HCT116 (cell line): ENCODE results near the gene RFLNA. TPM values are rescaled to one million over a fixed set of nuclear protein-coding genes. Genes with fewer than 3 reads are reported as not detected.

Experiments used
- ATAC-seq: fragments of 200-7000 bp; cut with Tn5 transposase; 2 replicates; pipeline ENCODE4 v1.9.1; 2020; ENCODE audit warnings: mild to moderate bottlenecking, moderate library complexity
- BruUV-seq: library from RNA; stranded (reverse); fragments of 400-500 nt; replicated peaks from 2 replicates; lab custom pipeline; 2021; lab: Mats Ljungman, UMichigan
- CTCF ChIA-PET: fragments of 300-600 bp; sonication (Branson Sonifier 250); formaldehyde crosslinking; loops from one replicate; lab custom pipeline; 2021; ENCODE audit warnings: antibody characterized with exemption; lab: Charles Lee
- POLR2A ChIA-PET: fragments of 300-600, 350-600 bp; sonication (Branson Sonifier 250); formaldehyde crosslinking; loops from one replicate; lab custom pipeline; 2021; ENCODE audit warnings: antibody characterized with exemption; lab: Charles Lee
- RAD21 ChIA-PET, 2 experiments: fragments of 300-600 bp; sonication (Branson Sonifier 250); formaldehyde crosslinking; loops; one replicate each; lab custom pipeline; 2023; ENCODE audit warnings: low total read pairs in 2 of 2; ENCODE audit not compliant: uncharacterized antibody in 2 of 2, unreplicated experiment in 2 of 2, low non-redundant PET in 1 of 2; lab: Charles Lee
- DNase-seq: peaks from one replicate; pipeline ENCODE4 v3.0.0-alpha.2; 2010; ENCODE audit warnings: low read depth, low spot score
- H2AFZ ChIP-seq: fragments of 200-600 bp; shearing (Covaris generic), sonication (generic); 2 replicates; pipeline ENCODE4 v1.6.1; 2017; ENCODE audit warnings: low read depth, mixed run types, mixed read lengths, antibody characterized with exemption, low read length; ENCODE audit not compliant: poor library complexity, severe bottlenecking
- H3K27ac ChIP-seq: 2 replicates; pipeline ENCODE4 v1.5.1; 2012; ENCODE audit warnings: low read depth, low read length
- H3K27me3 ChIP-seq: fragments of 200-600 bp; sonication (generic); 2 replicates; pipeline ENCODE4 v1.6.1; 2016; ENCODE audit warnings: mixed run types, low read length, mixed read lengths; ENCODE audit not compliant: insufficient read depth
- H3K36me3 ChIP-seq, 2 experiments: fragments of 200-500 bp in 1 of 2; fragments of 200-600 bp in 1 of 2; sonication (Bioruptor generic) in 1 of 2; sonication (generic) in 1 of 2; 2 replicates each; pipeline versions ENCODE4 v1.5.1 to v1.6.1; 2014 to 2016; ENCODE audit warnings: low read length in 2 of 2, inconsistent platforms in 1 of 2, mixed read lengths in 1 of 2, mixed run types in 1 of 2; ENCODE audit not compliant: insufficient read depth in 2 of 2, control insufficient read depth in 1 of 2
- H3K4me1 ChIP-seq, 2 experiments: fragments of 200-600 bp in 1 of 2; sonication (generic) in 1 of 2; 2 replicates each; pipeline versions ENCODE4 v1.5.1 to v1.6.1; 2012 to 2017; ENCODE audit warnings: low read length in 2 of 2, inconsistent platforms in 1 of 2, mild to moderate bottlenecking in 1 of 2, mixed read lengths in 1 of 2, mixed run types in 1 of 2, moderate library complexity in 1 of 2; ENCODE audit not compliant: insufficient read depth in 2 of 2, control insufficient read depth in 1 of 2
- H3K4me2 ChIP-seq: fragments of 200-600 bp; sonication (generic); 2 replicates; pipeline ENCODE4 v1.6.1; 2017; ENCODE audit warnings: mixed run types, low read length, mixed read lengths
- H3K4me3 ChIP-seq, 2 experiments: fragments of 200-600 bp in 1 of 2; sonication (generic) in 1 of 2; replicated peaks in 1 of 2; 2 replicates each; pipeline ENCODE4 v1.5.1; 2011 to 2016; ENCODE audit warnings: low read length in 2 of 2, control low read depth in 1 of 2, low read depth in 1 of 2, mild to moderate bottlenecking in 1 of 2, mixed read lengths in 1 of 2, mixed run types in 1 of 2
- H3K79me2 ChIP-seq: fragments of 200-600 bp; sonication (generic); 2 replicates; pipeline ENCODE4 v1.6.1; 2017; ENCODE audit warnings: mild to moderate bottlenecking, mixed run types, low read length, moderate library complexity, mixed read lengths; ENCODE audit not compliant: insufficient read depth
- H3K9ac ChIP-seq: fragments of 200-600 bp; sonication (generic); 2 replicates; pipeline ENCODE4 v1.6.1; 2016; ENCODE audit warnings: low read length, mixed read lengths
- H3K9me2 ChIP-seq: fragments of 200-600 bp; sonication (generic), shearing (Covaris generic); 2 replicates; pipeline ENCODE4 v1.6.1; 2017; ENCODE audit warnings: mixed run types, mild to moderate bottlenecking, moderate library complexity; ENCODE audit not compliant: insufficient read depth
- H3K9me3 ChIP-seq, 2 experiments: fragments of 200-500 bp in 1 of 2; fragments of 200-600 bp in 1 of 2; sonication (Bioruptor generic) in 1 of 2; sonication (generic) in 1 of 2; 2 replicates each; pipeline ENCODE4 v1.6.1; 2014 to 2017; ENCODE audit warnings: low read length in 2 of 2, mixed read lengths in 2 of 2, inconsistent platforms in 1 of 2, low read depth in 1 of 2, mild to moderate bottlenecking in 1 of 2, mixed run types in 1 of 2, moderate library complexity in 1 of 2; ENCODE audit not compliant: control insufficient read depth in 1 of 2, insufficient read depth in 1 of 2
- H4K20me1 ChIP-seq: fragments of 200-600 bp; sonication (generic), shearing (Covaris generic); 2 replicates; pipeline ENCODE4 v1.6.1; 2017; ENCODE audit warnings: mixed run types, mild to moderate bottlenecking, moderate library complexity; ENCODE audit not compliant: insufficient read depth
- ATF3 ChIP-seq: IDR thresholded peaks from 2 replicates; pipeline ENCODE4 v1.6.1; 2012
- CEBPB ChIP-seq: IDR thresholded peaks from 2 replicates; pipeline ENCODE4 v1.6.1; 2012; ENCODE audit warnings: low read depth
- FOSL1 ChIP-seq: IDR thresholded peaks from 2 replicates; pipeline ENCODE4 v1.6.1; 2012; ENCODE audit warnings: low read depth
- POLR2AphosphoS5 ChIP-seq: IDR thresholded peaks from 2 replicates; pipeline ENCODE4 v1.6.1; 2011; ENCODE audit warnings: mild to moderate bottlenecking, low read depth, low read length, moderate library complexity
- RAD21 ChIP-seq: IDR thresholded peaks from 2 replicates; pipeline ENCODE4 v1.6.1; 2012; ENCODE audit warnings: low read depth, mild to moderate bottlenecking
- REST ChIP-seq: IDR thresholded peaks from 2 replicates; pipeline ENCODE4 v1.6.1; 2012; ENCODE audit warnings: low read depth
- SIN3A ChIP-seq: IDR thresholded peaks from 2 replicates; pipeline ENCODE4 v1.6.1; 2012; ENCODE audit warnings: low read depth
- SP1 ChIP-seq: IDR thresholded peaks from 2 replicates; pipeline ENCODE4 v1.6.1; 2012; ENCODE audit warnings: low read depth
- SRF ChIP-seq: IDR thresholded peaks from 2 replicates; pipeline ENCODE4 v1.6.1; 2012; ENCODE audit warnings: low read depth
- TCF7L2 ChIP-seq: IDR thresholded peaks from 2 replicates; pipeline ENCODE4 v1.7.0; 2011; ENCODE audit warnings: borderline replicate concordance, inconsistent platforms; ENCODE audit not compliant: insufficient read depth, insufficient read length; ENCODE audit errors: extremely low read depth
- YY1 ChIP-seq: IDR thresholded peaks from 2 replicates; pipeline ENCODE4 v1.6.1; 2011; ENCODE audit warnings: low read length, low read depth, moderate library complexity, mild to moderate bottlenecking; ENCODE audit not compliant: insufficient replicate concordance; ENCODE audit errors: extremely low read depth
- ZNF274 ChIP-seq: fragments of 200-500 bp; sonication (Bioruptor generic); IDR thresholded peaks from 2 replicates; pipeline ENCODE4 v1.6.1; 2014; ENCODE audit warnings: mild to moderate bottlenecking, low read depth, low read length, inconsistent platforms
- intact Hi-C: fragments of 100-400 bp; cut with micrococcal nuclease; formaldehyde crosslinking; loops from 2 replicates; pipeline ENCODE4 v1.10.0; 2022
- total RNA-seq: library from RNA; stranded (reverse); gene quantifications from one replicate; pipeline ENCODE4 v1.2.1, GENCODE V29; 2021; ENCODE audit not compliant: unreplicated experiment
- TF ChIP-seq, protein P1 (sequence below): IDR thresholded peaks from 2 replicates; pipeline ENCODE4 v1.6.1; 2012

RFLNA gene
- total RNA-seq, 1 experiment from 2014 or later = not detected

- TF ChIP-seq REST (no peak), SRF (no peak), TCF7L2 (no peak), YY1 (no peak), POLR2AphosphoS5 (no peak), RAD21 (no peak)
Observed at GRCh38 chr12:124298685-124299410, 4.0 kb downstream of the RFLNA start (continued).

GRCh38 chr12:124299628-124300388 lies 4.9 kb downstream of the RFLNA start:
- DNase-seq (no peak), ATAC-seq (no peak)
- H3K27ac ChIP-seq = no peak overlapping the region
- H2AFZ ChIP-seq = no peak overlapping the region
- H3K9me3 ChIP-seq = no peaks in the 10 kb centered on the region
- no peaks in the 10 kb centered on the region for H3K4me1 ChIP-seq
- intact Hi-C loops = no loop called here
- CTCF ChIA-PET = no interaction called here
- RAD21 ChIA-PET = no interaction called here
- POLR2A ChIA-PET = no interaction called here
- H3K36me3 ChIP-seq = no peaks in the 10 kb centered on the region
- H3K9me2 ChIP-seq = no peaks in the 10 kb centered on the region
- BruUV-seq = no TSS peak
- no peaks in the 10 kb centered on the region for H3K79me2 ChIP-seq
- H4K20me1 ChIP-seq = no peaks in the 10 kb centered on the region
- no peak overlapping the region for H3K9ac ChIP-seq
- H3K4me3 ChIP-seq = no peak overlapping the region
- no peak overlapping the region for H3K4me2 ChIP-seq
- no peaks in the 10 kb centered on the region for H3K27me3 ChIP-seq
- TF ChIP-seq SP1 (no peak), SIN3A (no peak), SRF (no peak), ATF3 (no peak), RAD21 (no peak), CEBPB (no peak), REST (no peak), FOSL1 (no peak), ZNF274 (no peak)
- TF ChIP-seq, protein P1, sequence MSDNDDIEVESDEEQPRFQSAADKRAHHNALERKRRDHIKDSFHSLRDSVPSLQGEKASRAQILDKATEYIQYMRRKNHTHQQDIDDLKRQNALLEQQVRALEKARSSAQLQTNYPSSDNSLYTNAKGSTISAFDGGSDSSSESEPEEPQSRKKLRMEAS = no peak
